IMR-90 (cell line): ENCODE results near the gene STK10. TPM values are rescaled to one million over a fixed set of nuclear protein-coding genes. Genes with fewer than 3 reads are reported as not detected.

Experiments used
- ATAC-seq: fragments of 200-7000 bp; cut with Tn5 transposase; 2 replicates; pipeline ENCODE4 v1.9.1; 2020; ENCODE audit warnings: low read depth, mild to moderate bottlenecking, moderate library complexity
- BruUV-seq: library from RNA; stranded (reverse); fragments of 400-500 nt; replicated peaks from 2 replicates; lab custom pipeline; 2021; lab: Mats Ljungman, UMichigan
- CTCF ChIA-PET: fragments of 300-600 bp; formaldehyde crosslinking; extraction: SDS; loops from one replicate; lab custom pipeline; 2021; ENCODE audit warnings: antibody characterized with exemption; lab: Yijun Ruan, JAX
- POLR2A ChIA-PET: fragments of 300-600 bp; sonication (Branson Sonifier 250); formaldehyde crosslinking; loops from one replicate; lab custom pipeline; 2022; ENCODE audit warnings: antibody characterized with exemption; ENCODE audit not compliant: unreplicated experiment; lab: Charles Lee
- DNase-seq: peaks from one replicate; pipeline ENCODE4 v3.0.0; 2013
- H2AFZ ChIP-seq: replicated peaks from 2 replicates; pipeline ENCODE3; 2013; ENCODE audit warnings: low read length, mild to moderate bottlenecking; ENCODE audit not compliant: poor library complexity
- H2AK5ac ChIP-seq: 2 replicates; pipeline ENCODE4 v1.6.1; 2013; ENCODE audit warnings: low read depth, low read length, inconsistent platforms
- H2AK9ac ChIP-seq: replicated peaks from 2 replicates; pipeline ENCODE3; 2013; ENCODE audit warnings: mild to moderate bottlenecking, low read depth, low read length, moderate library complexity; ENCODE audit not compliant: poor library complexity
- H2BK120ac ChIP-seq: 2 replicates; pipeline ENCODE4 v1.6.1; 2013; ENCODE audit warnings: low read depth, low read length, inconsistent platforms
- H2BK15ac ChIP-seq: 3 replicates; pipeline ENCODE4 v1.6.1; 2013; ENCODE audit warnings: low read depth, low read length, inconsistent platforms
- H2BK20ac ChIP-seq: 2 replicates; pipeline ENCODE4 v1.6.1; 2013; ENCODE audit warnings: low read depth, mild to moderate bottlenecking, inconsistent platforms, low read length, moderate library complexity
- H2BK5ac ChIP-seq: 2 replicates; pipeline ENCODE4 v1.6.1; 2013; ENCODE audit warnings: mild to moderate bottlenecking, low read depth, low read length, inconsistent platforms; ENCODE audit not compliant: poor library complexity, severe bottlenecking
- H3K14ac ChIP-seq: replicated peaks from 2 replicates; pipeline ENCODE4 v1.6.1; 2013; ENCODE audit warnings: low read depth, low read length, inconsistent platforms
- H3K18ac ChIP-seq: 2 replicates; pipeline ENCODE4 v1.6.1; 2013; ENCODE audit warnings: low read depth, low read length, control low read depth
- H3K23ac ChIP-seq: 2 replicates; pipeline ENCODE4 v1.6.1; 2013; ENCODE audit warnings: low read depth, low read length, inconsistent platforms
- H3K27ac ChIP-seq: 2 replicates; pipeline ENCODE4 v1.5.1; 2013; ENCODE audit warnings: mild to moderate bottlenecking, control low read depth, low read length; ENCODE audit not compliant: insufficient read depth
- H3K27me3 ChIP-seq: 2 replicates; pipeline ENCODE4 v1.6.1; 2013; ENCODE audit warnings: low read length; ENCODE audit not compliant: control insufficient read depth, insufficient read depth
- H3K36me3 ChIP-seq: 2 replicates; pipeline ENCODE4 v1.6.1; 2013; ENCODE audit warnings: low read length, mixed read lengths; ENCODE audit not compliant: control insufficient read depth, insufficient read depth
- H3K4ac ChIP-seq: 2 replicates; pipeline ENCODE4 v1.6.1; 2013; ENCODE audit warnings: low read depth, low read length, inconsistent platforms
- H3K4me1 ChIP-seq: 2 replicates; pipeline ENCODE4 v1.6.1; 2013; ENCODE audit warnings: low read length, mixed read lengths; ENCODE audit not compliant: control insufficient read depth, insufficient read depth
- H3K4me2 ChIP-seq: 2 replicates; pipeline ENCODE4 v1.6.1; 2013; ENCODE audit warnings: low read depth, mild to moderate bottlenecking, control low read depth, low read length, moderate library complexity
- H3K4me3 ChIP-seq: 2 replicates; pipeline ENCODE4 v1.5.1; 2013; ENCODE audit warnings: low read depth, mild to moderate bottlenecking, control low read depth, low read length, moderate library complexity; ENCODE audit not compliant: insufficient read depth
- H3K56ac ChIP-seq: 2 replicates; pipeline ENCODE4 v1.6.1; 2013; ENCODE audit warnings: low read length, inconsistent platforms; ENCODE audit not compliant: insufficient read depth; ENCODE audit errors: extremely low read depth
- H3K79me1 ChIP-seq, 2 experiments: 2 replicates each; pipeline ENCODE4 v1.6.1; 2013; ENCODE audit warnings: low read length in 2 of 2, inconsistent platforms in 1 of 2, low read depth in 1 of 2
- H3K9ac ChIP-seq: 2 replicates; pipeline ENCODE4 v1.6.1; 2013; ENCODE audit warnings: low read depth, low read length, control low read depth
- H3K9me1 ChIP-seq: 2 replicates; pipeline ENCODE4 v1.6.1; 2013; ENCODE audit warnings: low read length, inconsistent platforms; ENCODE audit not compliant: insufficient read depth
- H3K9me3 ChIP-seq: 2 replicates; pipeline ENCODE4 v1.6.1; 2013; ENCODE audit warnings: low read length; ENCODE audit not compliant: control insufficient read depth, insufficient read depth
- H4K20me1 ChIP-seq: 2 replicates; pipeline ENCODE4 v1.6.1; 2013; ENCODE audit warnings: low read length, inconsistent platforms; ENCODE audit not compliant: insufficient read depth
- H4K5ac ChIP-seq: 2 replicates; pipeline ENCODE4 v1.6.1; 2013; ENCODE audit warnings: mild to moderate bottlenecking, low read depth, low read length, control low read depth
- H4K8ac ChIP-seq, 2 experiments: 2 replicates each; pipeline ENCODE4 v1.6.1; 2013; ENCODE audit warnings: low read depth in 2 of 2, low read length in 2 of 2, control low read depth in 1 of 2, inconsistent platforms in 1 of 2
- H4K91ac ChIP-seq: 2 replicates; pipeline ENCODE4 v1.6.1; 2013; ENCODE audit warnings: low read depth, low read length, inconsistent platforms; ENCODE audit not compliant: insufficient read depth
- BHLHE40 ChIP-seq: fragments of 150-350 bp; IDR thresholded peaks from 2 replicates; pipeline ENCODE4 v1.6.1; 2016; ENCODE audit warnings: mild to moderate bottlenecking, low read depth, low read length
- CEBPB ChIP-seq: IDR thresholded peaks from 2 replicates; pipeline ENCODE4 v1.6.1; 2012; ENCODE audit warnings: low read depth, low read length, improper control_type of control experiment
- CHD1 ChIP-seq: IDR thresholded peaks from 2 replicates; pipeline ENCODE4 v1.6.1; 2012; ENCODE audit warnings: low read depth, low read length, improper control_type of control experiment
- CTCF ChIP-seq: conservative IDR thresholded peaks from 2 replicates; pipeline ENCODE4 v1.5.1; 2012; ENCODE audit warnings: mild to moderate bottlenecking, low read depth, low read length, improper control_type of control experiment
- ELK1 ChIP-seq: fragments of 150-350 bp; IDR thresholded peaks from 2 replicates; pipeline ENCODE4 v1.6.1; 2016; ENCODE audit warnings: low read depth, mild to moderate bottlenecking, low read length, moderate library complexity, borderline replicate concordance
- MAFK ChIP-seq: IDR thresholded peaks from 2 replicates; pipeline ENCODE4 v1.6.1; 2012; ENCODE audit warnings: low read depth, low read length, improper control_type of control experiment
- MAZ ChIP-seq: IDR thresholded peaks from 2 replicates; pipeline ENCODE4 v1.6.1; 2012; ENCODE audit warnings: low read depth, mild to moderate bottlenecking, low read length, improper control_type of control experiment, moderate library complexity, borderline replicate concordance
- MXI1 ChIP-seq: IDR thresholded peaks from 2 replicates; pipeline ENCODE4 v1.6.1; 2012; ENCODE audit warnings: low read depth, mild to moderate bottlenecking, low read length, moderate library complexity, borderline replicate concordance
- NFE2L2 ChIP-seq: fragments of 150-350 bp; IDR thresholded peaks from 2 replicates; pipeline ENCODE4 v1.6.1; 2016; ENCODE audit warnings: low read depth, mild to moderate bottlenecking, low read length
- POLR2A ChIP-seq: IDR thresholded peaks from 2 replicates; pipeline ENCODE4 v1.6.1; 2012; ENCODE audit warnings: mild to moderate bottlenecking, low read depth, low read length
- RAD21 ChIP-seq: IDR thresholded peaks from 2 replicates; pipeline ENCODE4 v1.6.1; 2012; ENCODE audit warnings: low read length, improper control_type of control experiment
- RCOR1 ChIP-seq: IDR thresholded peaks from 2 replicates; pipeline ENCODE4 v1.6.1; 2012; ENCODE audit warnings: mild to moderate bottlenecking, low read length, improper control_type of control experiment; ENCODE audit not compliant: insufficient replicate concordance
- RFX5 ChIP-seq: IDR thresholded peaks from 2 replicates; pipeline ENCODE4 v1.8.0; 2012; ENCODE audit warnings: low read depth, mild to moderate bottlenecking, low read length, moderate library complexity
- SMC3 ChIP-seq: fragments of 150-350 bp; IDR thresholded peaks from 2 replicates; pipeline ENCODE4 v1.6.1; 2016; ENCODE audit warnings: low read depth, mild to moderate bottlenecking, antibody characterized with exemption, low read length, moderate library complexity
- USF2 ChIP-seq: fragments of 150-350 bp; IDR thresholded peaks from 2 replicates; pipeline ENCODE4 v1.6.1; 2017; ENCODE audit warnings: mild to moderate bottlenecking, antibody characterized with exemption, low read length, low read depth
- whole genome bisulfite sequencing, 2 experiments: methylation state at CpG; one replicate each; pipeline versions ENCODE4 v1.1.5 to v1.1.7; 2013; ENCODE audit warnings: missing lambda C conversion rate in 2 of 2; ENCODE audit not compliant: insufficient read length in 1 of 2; ENCODE audit errors: extremely low coverage in 2 of 2; 5-methylcytosine and 5-hydroxymethylcytosine counted together
- dilution Hi-C: fragments of 300-500 bp; cut with HindIII; formaldehyde crosslinking; loops from one replicate; pipeline ENCODE4 v1.14.3; 2018; ENCODE audit warnings: low sequenced_read_pairs; ENCODE audit not compliant: unreplicated experiment
- in situ Hi-C: fragments of 300-500 bp; cut with MboI; formaldehyde crosslinking; loops from 3 replicates; pipeline ENCODE4 v1.14.3; 2019; ENCODE audit warnings: low sequenced_read_pairs, inconsistent platforms, mixed read lengths
- intact Hi-C: fragments of 100-400 bp; cut with micrococcal nuclease; formaldehyde crosslinking; loops from 2 replicates; pipeline ENCODE4 v1.10.0; 2022
- polyA plus RNA-seq, 3 experiments: library from polyadenylated mRNA; depleted of rRNA; stranded (reverse); fragments of >200 nt; gene quantifications; 2 replicates each; pipeline ENCODE4 v1.2.3, GENCODE V29; 2012; ENCODE audit warnings: low replicate concordance in 1 of 3
- total RNA-seq: library from RNA; depleted of rRNA; stranded (reverse); fragments of >200 nt; gene quantifications from 2 replicates; pipeline ENCODE4 v1.2.3, GENCODE V29; 2012

Gene STK10
- total and polyA plus RNA-seq, 2 of the 4 experiments (the other 2 are of a cell fraction): 15.4 to 18.5 TPM

GRCh38 chr5:172089298-172090117, 98.5 kb downstream of the STK10 start:
- DNase-seq (no peak), ATAC-seq (no peak)
- Histone ChIP-seq H3K27ac (no peak overlapping the region), H3K4me1 (no peaks in the 10 kb centered on the region), H3K4ac (no peak overlapping the region), H3K14ac (no peak overlapping the region), H3K9me3 (no peaks in the 10 kb centered on the region), H2BK5ac (peak overlapping the region; percentile 0), H3K23ac (no peak overlapping the region), H3K4me2 (no peak overlapping the region), H4K8ac (no peak overlapping the region), H3K79me1 (no peaks in the 10 kb centered on the region), H3K56ac (no peak overlapping the region), H3K27me3 (no peaks in the 10 kb centered on the region), H3K9ac (no peak overlapping the region), H2BK20ac (no peak overlapping the region), H2BK15ac (no peak overlapping the region), H4K20me1 (no peaks in the 10 kb centered on the region), H3K9me1 (peaks cover 8% of the 10 kb centered on the region; the same call in 1 of the 2 replicates), H2BK120ac (no peak overlapping the region), H4K5ac (no peak overlapping the region), H2AK9ac (no peak overlapping the region), H2AFZ (no peak overlapping the region), H3K4me3 (no peak overlapping the region), H3K36me3 (peaks cover 19% of the 10 kb centered on the region), H4K91ac (no peak overlapping the region), H2AK5ac (no peak overlapping the region), H3K18ac (no peak overlapping the region)
- dilution Hi-C loops: no loop called here
- BruUV-seq: no TSS peak
- in situ Hi-C loops: no loop called here
- WGBS, 2 experiments: 97 to 100% methylated on average over 4 to 5 of the region's 7 CpGs
- CTCF ChIA-PET: no interaction called here
- intact Hi-C loops: no loop called here
- POLR2A ChIA-PET: no interaction called here
- TF ChIP-seq RAD21 (no peak), CHD1 (no peak), SMC3 (no peak), MXI1 (no peak), CTCF (no peak), MAFK (no peak), MAZ (no peak), USF2 (no peak), NFE2L2 (no peak), ELK1 (no peak), RFX5 (no peak), RCOR1 (no peak), CEBPB (no peak), POLR2A (no peak), BHLHE40 (no peak)
